ENCODE measurements around the gene VPS37D. TPM values are rescaled to one million over a fixed set of nuclear protein-coding genes. Genes with fewer than 3 reads are reported as not detected.

VPS37D gene
- total and polyA plus RNA-seq, 9 donors: 1.9 to 5.0 (median 3.3) TPM

- H3K4me3 ChIP-seq (ENCODE audit: low read length): no peak overlapping the region
- no peaks in the 10 kb centered on the region for H3K9me3 ChIP-seq (replicated peaks; ENCODE audit: control insufficient read depth, low read depth, low read length)
- 95% methylated on average over 4 of the region's 11 CpGs for WGBS (ENCODE audit: insufficient coverage)
- peaks cover 25% of the 10 kb centered on the region for H3K4me1 ChIP-seq (ENCODE audit: control insufficient read depth, insufficient read depth, low read length)
- H3K36me3 ChIP-seq (ENCODE audit: control insufficient read depth, insufficient read depth, low read length): no peaks in the 10 kb centered on the region
- no peak for DNase-seq
- H3K27me3 ChIP-seq (ENCODE audit: control insufficient read depth, insufficient read depth, low read length): peaks cover 75% of the 10 kb centered on the region
- no peak overlapping the region for H3K27ac ChIP-seq (ENCODE audit: low read length)
Observed at GRCh38 chr7:73625276-73625675, 42.4 kb upstream of the VPS37D start.

GRCh38 chr7:73626814-73627213 lies 40.8 kb upstream of the VPS37D start:
- DNase-seq: peak; percentile 47
- no peak overlapping the region for H3K4me3 ChIP-seq (ENCODE audit: low read length)
- 20% methylated on average over 1 of the region's 3 CpGs for WGBS (ENCODE audit: insufficient coverage)
- H3K9me3 ChIP-seq (replicated peaks; ENCODE audit: control insufficient read depth, low read depth, low read length): no peaks in the 10 kb centered on the region
- H3K4me1 ChIP-seq (ENCODE audit: control insufficient read depth, insufficient read depth, low read length): peaks cover 25% of the 10 kb centered on the region
- no peak overlapping the region for H3K27ac ChIP-seq (ENCODE audit: low read length)
- H3K27me3 ChIP-seq (ENCODE audit: control insufficient read depth, insufficient read depth, low read length): peaks cover 70% of the 10 kb centered on the region
- no peaks in the 10 kb centered on the region for H3K36me3 ChIP-seq (ENCODE audit: control insufficient read depth, insufficient read depth, low read length)

GRCh38 chr7:73628504-73628903 lies 39.1 kb upstream of the VPS37D start:
- 90% methylated on average over 3 of the region's 4 CpGs for WGBS (ENCODE audit: insufficient coverage)
- Histone ChIP-seq H3K27me3 (ENCODE audit: control insufficient read depth, insufficient read depth, low read length) (peaks cover 54% of the 10 kb centered on the region), H3K4me3 (ENCODE audit: low read length) (no peak overlapping the region), H3K4me1 (ENCODE audit: control insufficient read depth, insufficient read depth, low read length) (peaks cover 14% of the 10 kb centered on the region), H3K36me3 (ENCODE audit: control insufficient read depth, insufficient read depth, low read length) (no peaks in the 10 kb centered on the region), H3K9me3 (replicated peaks; ENCODE audit: control insufficient read depth, low read depth, low read length) (no peaks in the 10 kb centered on the region), H3K27ac (ENCODE audit: low read length) (no peak overlapping the region)
- DNase-seq: no peak

GRCh38 chr7:73631558-73631957 lies 36.1 kb upstream of the VPS37D start:
- DNase-seq: no peak
- Histone ChIP-seq H3K36me3 (ENCODE audit: control insufficient read depth, insufficient read depth, low read length) (no peaks in the 10 kb centered on the region), H3K4me3 (ENCODE audit: low read length) (no peak overlapping the region), H3K9me3 (replicated peaks; ENCODE audit: control insufficient read depth, low read depth, low read length) (no peaks in the 10 kb centered on the region), H3K27me3 (ENCODE audit: control insufficient read depth, insufficient read depth, low read length) (peaks cover 32% of the 10 kb centered on the region), H3K4me1 (ENCODE audit: control insufficient read depth, insufficient read depth, low read length) (peaks cover 3% of the 10 kb centered on the region), H3K27ac (ENCODE audit: low read length) (no peak overlapping the region)
- 15% methylated on average over 1 of the region's 1 CpG for WGBS (ENCODE audit: insufficient coverage)

- no peak overlapping the region for H3K4me3 ChIP-seq (ENCODE audit: low read length)
- H3K9me3 ChIP-seq (replicated peaks; ENCODE audit: control insufficient read depth, low read depth, low read length): no peaks in the 10 kb centered on the region
- no peak for DNase-seq
- 82% methylated on average over 4 of the region's 7 CpGs for WGBS (ENCODE audit: insufficient coverage)
- no peaks in the 10 kb centered on the region for H3K36me3 ChIP-seq (ENCODE audit: control insufficient read depth, insufficient read depth, low read length)
- H3K4me1 ChIP-seq (ENCODE audit: control insufficient read depth, insufficient read depth, low read length): no peaks in the 10 kb centered on the region
- H3K27ac ChIP-seq (ENCODE audit: low read length): no peak overlapping the region
- H3K27me3 ChIP-seq (ENCODE audit: control insufficient read depth, insufficient read depth, low read length): peaks cover 20% of the 10 kb centered on the region
Observed at GRCh38 chr7:73633323-73633722, 34.3 kb upstream of the VPS37D start.

GRCh38 chr7:73633844-73634243 lies 33.8 kb upstream of the VPS37D start:
- WGBS (ENCODE audit: insufficient coverage): 72% methylated on average over 4 of the region's 8 CpGs

GRCh38 chr7:73635428-73636200 lies 32.0 kb upstream of the VPS37D start:
- peaks cover 11% of the 10 kb centered on the region for H3K27me3 ChIP-seq (ENCODE audit: control insufficient read depth, insufficient read depth, low read length)
- H3K4me3 ChIP-seq (ENCODE audit: low read length): no peak overlapping the region
- H3K36me3 ChIP-seq (ENCODE audit: control insufficient read depth, insufficient read depth, low read length): no peaks in the 10 kb centered on the region
- whole genome bisulfite sequencing (ENCODE audit: insufficient coverage): 85% methylated on average over 3 of the region's 8 CpGs
- H3K27ac ChIP-seq (ENCODE audit: low read length): no peak overlapping the region
- no peaks in the 10 kb centered on the region for H3K4me1 ChIP-seq (ENCODE audit: control insufficient read depth, insufficient read depth, low read length)
- no peaks in the 10 kb centered on the region for H3K9me3 ChIP-seq (replicated peaks; ENCODE audit: control insufficient read depth, low read depth, low read length)
- no peak for DNase-seq

More at GRCh38 chr7:73633844-73634243, 33.8 kb upstream of the VPS37D start:
- Histone ChIP-seq H3K9me3 (replicated peaks; ENCODE audit: control insufficient read depth, low read depth, low read length) (no peaks in the 10 kb centered on the region), H3K27ac (ENCODE audit: low read length) (no peak overlapping the region), H3K4me1 (ENCODE audit: control insufficient read depth, insufficient read depth, low read length) (no peaks in the 10 kb centered on the region), H3K36me3 (ENCODE audit: control insufficient read depth, insufficient read depth, low read length) (no peaks in the 10 kb centered on the region), H3K27me3 (ENCODE audit: control insufficient read depth, insufficient read depth, low read length) (peaks cover 15% of the 10 kb centered on the region), H3K4me3 (ENCODE audit: low read length) (no peak overlapping the region)
- no peak for DNase-seq

- WGBS (ENCODE audit: insufficient coverage): no CpG with 5 or more reads among the region's 3 CpGs
- Histone ChIP-seq H3K27ac (ENCODE audit: low read length) (no peak overlapping the region), H3K27me3 (ENCODE audit: control insufficient read depth, insufficient read depth, low read length) (peaks cover 7% of the 10 kb centered on the region), H3K4me3 (ENCODE audit: low read length) (no peak overlapping the region), H3K9me3 (replicated peaks; ENCODE audit: control insufficient read depth, low read depth, low read length) (peaks cover 7% of the 10 kb centered on the region), H3K4me1 (ENCODE audit: control insufficient read depth, insufficient read depth, low read length) (no peaks in the 10 kb centered on the region), H3K36me3 (ENCODE audit: control insufficient read depth, insufficient read depth, low read length) (no peaks in the 10 kb centered on the region)
- DNase-seq: no peak
Observed at GRCh38 chr7:73638911-73639310, 28.7 kb upstream of the VPS37D start.

GRCh38 chr7:73642834-73643233 lies 24.8 kb upstream of the VPS37D start:
- Histone ChIP-seq H3K27ac (ENCODE audit: low read length) (no peak overlapping the region), H3K9me3 (replicated peaks; ENCODE audit: control insufficient read depth, low read depth, low read length) (peaks cover 7% of the 10 kb centered on the region), H3K4me3 (ENCODE audit: low read length) (no peak overlapping the region), H3K27me3 (ENCODE audit: control insufficient read depth, insufficient read depth, low read length) (peaks cover 34% of the 10 kb centered on the region), H3K36me3 (ENCODE audit: control insufficient read depth, insufficient read depth, low read length) (no peaks in the 10 kb centered on the region), H3K4me1 (ENCODE audit: control insufficient read depth, insufficient read depth, low read length) (peaks cover 1% of the 10 kb centered on the region)
- WGBS (ENCODE audit: insufficient coverage): 60% methylated on average over 1 of the region's 2 CpGs
- no peak for DNase-seq

GRCh38 chr7:73644688-73645286 lies 22.8 kb upstream of the VPS37D start:
- peaks cover 51% of the 10 kb centered on the region for H3K27me3 ChIP-seq (ENCODE audit: control insufficient read depth, insufficient read depth, low read length)
- no peak for DNase-seq
- WGBS (ENCODE audit: insufficient coverage): 53% methylated on average over 3 of the region's 5 CpGs

More at GRCh38 chr7:73644688-73645286, 22.8 kb upstream of the VPS37D start:
- H3K4me3 ChIP-seq (ENCODE audit: low read length): no peak overlapping the region
- peaks cover 7% of the 10 kb centered on the region for H3K9me3 ChIP-seq (replicated peaks; ENCODE audit: control insufficient read depth, low read depth, low read length)
- peaks cover 4% of the 10 kb centered on the region for H3K4me1 ChIP-seq (ENCODE audit: control insufficient read depth, insufficient read depth, low read length)
- H3K36me3 ChIP-seq (ENCODE audit: control insufficient read depth, insufficient read depth, low read length): no peaks in the 10 kb centered on the region
- no peak overlapping the region for H3K27ac ChIP-seq (ENCODE audit: low read length)
